ENCODE measurements around the gene AGAP1. TPM values are rescaled to one million over a fixed set of nuclear protein-coding genes. Genes with fewer than 3 reads are reported as not detected.

AGAP1 gene
- total and polyA plus RNA-seq, 2 donors (not counting 3 experiments of a cell fraction or from before 2014, with no cell fraction given): 10.2 to 20.9 TPM

DNA sequence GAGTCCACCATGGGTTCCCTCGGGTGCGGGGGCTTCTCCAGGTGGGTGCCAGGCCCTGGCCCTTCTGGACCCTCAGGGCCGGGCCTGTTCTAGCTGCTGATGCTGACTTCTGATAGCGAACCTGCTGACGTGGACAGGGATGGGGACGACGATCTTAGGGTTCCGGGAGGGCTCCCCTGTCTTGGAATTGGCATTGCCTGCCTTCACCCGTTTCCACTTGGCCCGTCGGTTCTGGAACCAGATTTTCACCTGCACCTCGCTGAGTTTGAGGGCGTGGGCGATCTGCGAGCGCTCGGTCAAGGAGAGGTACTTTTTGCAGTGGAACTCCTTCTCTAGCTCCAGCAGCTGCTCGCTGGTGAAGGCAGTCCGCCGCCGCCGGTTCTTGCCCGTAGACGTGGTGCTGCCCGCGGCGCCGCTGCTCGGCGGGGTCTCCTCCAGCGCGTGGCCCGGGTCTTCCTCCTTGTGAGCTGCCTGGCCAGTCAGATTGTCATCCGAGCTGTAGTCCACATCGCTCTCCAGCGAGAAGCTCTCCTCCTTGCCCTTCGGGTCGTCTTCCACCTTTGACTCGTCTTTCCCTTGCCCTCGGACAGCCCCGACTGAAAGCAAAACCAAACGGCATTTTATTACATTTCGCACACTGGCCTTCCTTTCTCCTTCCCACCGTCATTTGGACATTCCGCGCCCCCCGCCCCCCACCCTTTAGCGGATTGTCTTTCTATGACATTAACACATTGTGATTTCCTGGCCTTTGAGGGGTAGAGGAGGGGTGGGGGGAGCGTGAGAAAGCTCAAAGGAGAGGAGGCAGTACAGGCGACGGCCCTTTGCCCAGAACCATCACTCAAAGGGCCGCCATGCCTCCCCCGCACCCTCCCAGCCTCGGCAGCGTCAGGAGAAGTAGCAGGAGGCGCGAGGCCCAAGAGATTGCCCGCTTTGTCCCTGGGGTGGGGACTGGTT is 672.3 kb downstream of the AGAP1 start:
- peak overlapping the region in 2 of 3 experiments; percentile 68 to 73 for H3K4me3 ChIP-seq (replicated peaks in 1 of 3; ENCODE audit: insufficient read depth in 1 of 3, low read depth in 1 of 3, low read length in 3 of 3)
- H3K4me1 ChIP-seq (ENCODE audit: control insufficient read depth, extremely low read depth, insufficient read depth, low read length): peaks cover 25% of the 10 kb centered on the region
- no peaks in the 10 kb centered on the region for H3K79me2 ChIP-seq (ENCODE audit: control insufficient read depth, insufficient read depth, low read length)
- peak overlapping the region; percentile 29 for H3K4me2 ChIP-seq (ENCODE audit: insufficient read depth, low read length)
- BruUV-seq (replicated peaks): no TSS peak
- no peaks in the 10 kb centered on the region for H3K9me1 ChIP-seq (replicated peaks; ENCODE audit: control insufficient read depth, extremely low read depth, insufficient read depth, low read length)
- H2AFZ ChIP-seq (ENCODE audit: low read depth, low read length): peak overlapping the region; percentile 12
- peak overlapping the region; percentile 8 for H3K9ac ChIP-seq (replicated peaks; ENCODE audit: extremely low read depth, insufficient read depth, low read length)
- DNase-seq (ENCODE audit: low read depth, low spot score) (no peak), FAIRE-seq (no peak)
- ChIA-PET CTCF (interaction anchor here (1.5 to 3.7 kb wide), 5 partner anchors 10 to 387 kb away, joined by 8 to 17 read pairs (median 10); no protein-coding TSS in a partner anchor), POLR2A (interaction anchor here (0.7 kb wide), 1 partner anchor 42 kb away, joined by 6 read pairs; no protein-coding TSS in a partner anchor)
- no peaks in the 10 kb centered on the region for H4K20me1 ChIP-seq (replicated peaks; ENCODE audit: control insufficient read depth, extremely low read depth, insufficient read depth, low read length)
- no peaks in the 10 kb centered on the region for H3K36me3 ChIP-seq (ENCODE audit: control insufficient read depth in 2 of 2, extremely low read depth in 1 of 2, insufficient read depth in 2 of 2, low read length in 2 of 2)
- H3K27me3 ChIP-seq (ENCODE audit: control insufficient read depth in 2 of 2, insufficient read depth in 2 of 2, low read length in 2 of 2): peaks cover 3 to 27% of the 10 kb centered on the region in 2 experiments
- no peak for TF ChIP-seq JUN (IDR thresholded peaks at IDR 0.05; ENCODE audit: borderline replicate concordance, insufficient read depth, insufficient read length, low read depth)
- TF ChIP-seq POLR2AphosphoS5 (IDR thresholded peaks at IDR 0.05; ENCODE audit: insufficient read depth, low read depth, low read length): no peak
- no peak for TF ChIP-seq MYC (IDR thresholded peaks at IDR 0.05; ENCODE audit: low read depth, low read length)
- no peak for TF ChIP-seq GATA2 (IDR thresholded peaks at IDR 0.05; ENCODE audit: insufficient read depth, insufficient read length, low read depth, low read length)
- TF ChIP-seq, protein P1, sequence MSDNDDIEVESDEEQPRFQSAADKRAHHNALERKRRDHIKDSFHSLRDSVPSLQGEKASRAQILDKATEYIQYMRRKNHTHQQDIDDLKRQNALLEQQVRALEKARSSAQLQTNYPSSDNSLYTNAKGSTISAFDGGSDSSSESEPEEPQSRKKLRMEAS (IDR thresholded peaks at IDR 0.05; ENCODE audit: insufficient read depth, insufficient read length): no peak
- TF ChIP-seq POLR2A (IDR thresholded peaks at IDR 0.05; ENCODE audit: low read depth, low read length): no peak
- TF ChIP-seq, protein P2, sequence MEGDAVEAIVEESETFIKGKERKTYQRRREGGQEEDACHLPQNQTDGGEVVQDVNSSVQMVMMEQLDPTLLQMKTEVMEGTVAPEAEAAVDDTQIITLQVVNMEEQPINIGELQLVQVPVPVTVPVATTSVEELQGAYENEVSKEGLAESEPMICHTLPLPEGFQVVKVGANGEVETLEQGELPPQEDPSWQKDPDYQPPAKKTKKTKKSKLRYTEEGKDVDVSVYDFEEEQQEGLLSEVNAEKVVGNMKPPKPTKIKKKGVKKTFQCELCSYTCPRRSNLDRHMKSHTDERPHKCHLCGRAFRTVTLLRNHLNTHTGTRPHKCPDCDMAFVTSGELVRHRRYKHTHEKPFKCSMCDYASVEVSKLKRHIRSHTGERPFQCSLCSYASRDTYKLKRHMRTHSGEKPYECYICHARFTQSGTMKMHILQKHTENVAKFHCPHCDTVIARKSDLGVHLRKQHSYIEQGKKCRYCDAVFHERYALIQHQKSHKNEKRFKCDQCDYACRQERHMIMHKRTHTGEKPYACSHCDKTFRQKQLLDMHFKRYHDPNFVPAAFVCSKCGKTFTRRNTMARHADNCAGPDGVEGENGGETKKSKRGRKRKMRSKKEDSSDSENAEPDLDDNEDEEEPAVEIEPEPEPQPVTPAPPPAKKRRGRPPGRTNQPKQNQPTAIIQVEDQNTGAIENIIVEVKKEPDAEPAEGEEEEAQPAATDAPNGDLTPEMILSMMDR (IDR thresholded peaks at IDR 0.05; ENCODE audit: extremely low read depth in 1 of 2, insufficient read depth in 1 of 2, low read depth in 1 of 2, low read length in 2 of 2): no peak
- no peak for TF ChIP-seq EZH2 (IDR thresholded peaks at IDR 0.05; ENCODE audit: borderline replicate concordance, low read depth, low read length, severe bottlenecking)
- dilution Hi-C loops (cut with MboI; ENCODE audit: extremely low pct_ligation_motif_present, low sequenced_read_pairs) (no loop called here), intact Hi-C loops (cut with micrococcal nuclease) (loop anchor here (2.0 to 5.0 kb wide), 2 partner anchors 57 to 406 kb away; no protein-coding TSS in a partner anchor)
- H3K9me3 ChIP-seq (replicated peaks; ENCODE audit: control insufficient read depth, insufficient read depth, low read length): no peaks in the 10 kb centered on the region
- no peak overlapping the region for H3K27ac ChIP-seq (ENCODE audit: insufficient read depth, low read depth, low read length)

Measured in endothelial cell of umbilical vein (primary cell).